C4-2B (cell line): ENCODE results near the gene HOXA5.

Experiments used
- CTCF ChIP-seq: fragments of 450-650 bp; conservative IDR thresholded peaks from 2 replicates; pipeline ENCODE4 v1.5.1; 2017; ENCODE audit warnings: mild to moderate bottlenecking
- ZFX ChIP-seq: fragments of 450-650 bp; IDR thresholded peaks from 2 replicates; pipeline ENCODE4 v1.6.1; 2017

DNA sequence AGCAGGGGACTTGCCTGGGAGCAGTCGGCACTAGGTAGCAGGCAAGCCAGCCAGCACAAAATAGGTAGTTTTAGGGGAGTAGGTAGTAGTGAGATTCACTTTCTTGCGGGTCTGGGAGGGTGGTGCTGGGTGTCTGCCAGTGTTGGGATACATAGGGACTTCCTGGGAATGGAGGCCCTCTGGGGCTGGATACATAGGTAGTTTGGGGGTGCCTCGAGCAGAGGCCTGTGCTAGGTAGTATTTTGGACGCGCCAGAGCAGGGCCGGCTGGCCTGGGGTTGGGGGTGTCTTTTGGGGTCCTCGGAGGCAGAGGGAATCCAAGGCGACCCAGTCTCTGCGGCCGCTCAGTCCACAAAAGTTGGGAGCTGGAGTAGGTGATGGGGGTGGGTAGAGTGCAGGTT lies 10.9 kb upstream of the HOXA5 start:
- no peak for TF ChIP-seq CTCF
- TF ChIP-seq ZFX, result no peak
